ENCODE data around the gene NAA11. TPM values are rescaled to one million over a fixed set of nuclear protein-coding genes. Genes with fewer than 3 reads are reported as not detected.

The NAA11 gene
- not detected for polyA plus RNA-seq (ENCODE audit: insufficient read length)
- long read RNA-seq, donor 1 = 0 reads
- long read RNA-seq, donor 2 = 0 reads
- long read RNA-seq, donor 3 = 0 reads
- long read RNA-seq, donor 4 = 0 reads
- long read RNA-seq, donor 5 = 0 reads
- long read RNA-seq, donor 6 = 0 reads
- long read RNA-seq, donor 7 = 0 reads
- long read RNA-seq, donor 8 = 0 reads

DNA sequence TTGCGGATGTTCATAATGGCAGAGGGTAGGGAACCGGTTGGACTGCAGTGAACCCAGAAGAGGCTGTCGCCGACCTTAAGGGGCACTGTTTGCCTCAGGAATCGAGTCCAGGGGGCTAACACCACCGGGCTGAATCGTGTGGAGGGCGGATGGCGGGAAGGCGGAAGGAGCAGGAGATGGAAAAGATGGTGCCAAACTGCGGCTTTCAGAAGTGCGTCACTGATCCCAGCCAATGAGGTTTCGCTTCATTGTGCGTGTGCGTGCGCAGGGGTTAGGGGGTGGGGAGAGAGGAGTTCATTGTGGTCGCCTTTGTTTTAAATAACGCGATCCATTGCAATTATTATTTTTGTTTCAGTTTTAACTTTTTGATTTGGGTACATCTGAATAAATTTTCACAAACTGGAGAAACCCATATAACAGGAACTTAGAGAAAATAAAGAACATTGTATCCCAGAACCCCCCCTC lies at the start of gene NAA11:
Gene NAA11 (minus strand): TSS at position 198 of the 465 bp plus-strand sequence. CDS start 184 bp downstream, at position 14.
- DNase-seq = no peak

GRCh38 chr4:79370026-79370425 lies 44.2 kb upstream of the NAA11 start:
- DNase-seq = no peak

- DNase-seq = no peak
Measured at GRCh38 chr4:79367096-79367495, 41.2 kb upstream of the NAA11 start.

DNA sequence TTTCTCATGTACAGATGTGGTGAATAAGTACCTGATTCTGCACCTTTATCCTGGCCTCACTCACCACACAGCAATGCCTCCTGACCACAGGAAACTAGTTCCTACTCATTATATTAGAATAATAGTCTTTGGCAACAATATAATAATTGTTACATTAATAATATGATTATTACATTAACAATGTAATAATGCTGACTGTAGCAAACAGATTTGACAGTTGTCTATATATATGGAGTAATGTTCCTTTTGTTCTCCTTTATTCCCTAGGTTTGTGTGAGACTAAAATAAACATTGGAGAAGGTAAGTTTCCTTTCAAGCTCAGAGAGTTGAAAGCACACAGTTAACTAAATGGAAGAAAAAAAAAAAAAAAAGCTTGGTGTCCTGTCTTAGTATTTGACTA lies 40.6 kb upstream of the NAA11 start:
- DNase-seq = no peak

DNA sequence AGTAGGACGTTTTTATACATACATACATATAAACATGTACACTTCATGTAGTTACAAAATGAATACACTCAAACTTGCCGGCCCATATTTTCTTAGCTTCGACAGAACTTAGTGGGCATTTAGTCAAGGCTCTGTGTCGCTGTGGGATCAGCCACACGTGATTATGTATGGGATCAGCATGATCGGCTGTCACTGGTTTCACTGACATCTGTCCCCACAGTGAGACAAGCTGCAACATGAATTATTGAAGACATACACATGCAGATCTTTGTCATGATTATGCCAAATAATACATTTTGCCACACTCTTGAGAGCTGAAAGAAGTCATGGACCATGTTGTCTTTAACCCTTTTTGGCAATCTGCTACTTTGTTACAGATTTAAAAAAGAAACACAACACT lies 38.2 kb upstream of the NAA11 start:
- no peak for DNase-seq

DNA sequence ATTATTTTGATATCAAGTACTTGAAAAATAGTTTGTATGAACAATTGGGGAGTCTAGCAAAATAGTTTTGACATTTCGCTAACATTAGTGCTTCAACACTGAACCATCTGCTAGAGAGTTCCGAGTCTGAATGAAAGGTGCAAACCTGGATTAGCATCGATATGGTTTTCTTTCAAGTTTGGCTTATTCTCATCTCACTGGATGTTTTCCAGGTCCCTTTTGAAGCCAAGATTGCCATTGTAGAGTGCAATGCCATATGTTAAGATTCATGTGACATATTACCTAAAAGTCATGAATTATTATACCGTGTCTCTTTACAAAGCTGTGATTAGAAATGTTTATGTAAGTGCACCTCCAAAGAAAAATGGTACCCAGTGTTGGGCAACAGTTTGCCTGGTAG lies 36.8 kb upstream of the NAA11 start:
- no peak for DNase-seq

- DNase-seq = no peak
Measured at GRCh38 chr4:79360006-79360405, 34.1 kb upstream of the NAA11 start.

GRCh38 chr4:79358438-79358837 lies 32.6 kb upstream of the NAA11 start:
- no peak for DNase-seq

DNA sequence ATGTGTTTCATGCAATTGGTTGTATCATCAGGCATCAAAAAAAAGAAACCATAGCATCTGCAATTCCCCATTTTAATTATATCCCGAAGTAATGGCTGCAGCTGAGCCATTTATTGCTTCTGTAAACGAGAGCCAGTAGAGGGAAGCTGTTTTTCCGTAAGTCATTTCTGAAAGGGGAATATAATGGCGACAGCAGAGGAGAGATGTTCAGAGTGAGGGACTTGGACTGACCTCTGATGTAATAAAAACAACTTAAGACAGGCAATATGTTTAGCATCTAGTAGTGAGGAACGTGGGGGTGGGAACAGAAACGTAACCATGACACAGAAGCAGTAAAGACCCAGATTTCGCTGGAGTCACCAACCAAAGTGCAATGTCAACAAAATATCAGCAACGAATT lies 31.5 kb upstream of the NAA11 start:
- no peak for DNase-seq

DNA sequence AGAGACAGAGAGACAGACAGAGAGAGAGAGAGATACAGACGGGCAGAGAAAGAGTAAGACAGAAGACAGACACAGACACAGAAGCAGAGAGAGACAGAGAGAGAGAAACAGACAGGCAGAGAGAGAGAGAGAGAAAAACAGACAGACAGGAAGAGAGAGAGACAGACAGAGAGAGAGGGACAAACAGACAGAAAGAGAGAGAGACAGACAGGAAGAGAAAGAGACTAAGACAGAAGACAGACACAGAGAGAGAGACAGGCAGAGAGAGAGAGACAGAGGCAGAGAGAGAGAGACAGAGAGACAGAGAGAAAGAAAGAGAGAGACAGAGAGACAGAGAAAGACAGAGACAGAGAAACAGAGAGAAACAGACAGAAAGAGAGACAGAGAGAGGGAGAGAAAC lies 27.2 kb upstream of the NAA11 start:
- no peak for DNase-seq

DNA sequence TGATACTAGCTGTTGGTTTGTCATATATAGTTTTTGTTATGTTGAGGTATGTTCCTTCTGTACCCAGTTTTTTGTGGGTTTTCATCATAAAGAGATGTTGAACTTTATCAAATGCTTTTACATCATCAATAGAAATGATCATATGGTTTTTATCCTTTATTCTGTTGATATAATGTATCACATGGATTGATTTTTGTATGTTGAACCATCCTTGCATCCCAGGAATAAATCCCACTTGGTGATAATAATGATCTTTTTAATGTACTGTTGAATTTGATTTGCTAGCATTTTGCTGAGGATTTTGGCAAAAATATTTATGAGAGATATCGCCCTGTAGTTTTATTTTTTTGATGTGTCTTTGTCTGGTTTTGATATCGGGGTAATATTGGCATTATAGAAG lies 22.5 kb upstream of the NAA11 start:
- no peak for DNase-seq

GRCh38 chr4:79341893-79342653 lies 16.2 kb upstream of the NAA11 start:
- no peak for DNase-seq

DNA sequence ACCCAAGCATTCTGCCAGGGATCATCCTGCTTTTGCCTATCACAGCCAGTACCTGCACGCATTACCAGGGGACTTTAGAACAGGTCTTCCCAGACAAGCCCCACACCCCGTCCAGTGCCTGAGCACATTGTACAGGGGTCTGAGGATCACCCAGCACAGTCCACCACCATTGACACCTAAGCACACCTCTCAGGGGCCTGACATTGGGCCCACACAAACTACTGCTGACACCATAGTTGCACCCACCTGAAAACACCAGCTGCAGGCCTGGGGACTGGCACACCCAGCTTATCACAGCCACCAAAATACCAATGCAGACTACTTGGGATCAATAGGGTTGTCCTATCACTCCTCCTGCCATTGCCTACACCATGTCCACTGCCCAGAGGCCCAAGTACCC lies 14.7 kb upstream of the NAA11 start:
- DNase-seq = no peak

DNA sequence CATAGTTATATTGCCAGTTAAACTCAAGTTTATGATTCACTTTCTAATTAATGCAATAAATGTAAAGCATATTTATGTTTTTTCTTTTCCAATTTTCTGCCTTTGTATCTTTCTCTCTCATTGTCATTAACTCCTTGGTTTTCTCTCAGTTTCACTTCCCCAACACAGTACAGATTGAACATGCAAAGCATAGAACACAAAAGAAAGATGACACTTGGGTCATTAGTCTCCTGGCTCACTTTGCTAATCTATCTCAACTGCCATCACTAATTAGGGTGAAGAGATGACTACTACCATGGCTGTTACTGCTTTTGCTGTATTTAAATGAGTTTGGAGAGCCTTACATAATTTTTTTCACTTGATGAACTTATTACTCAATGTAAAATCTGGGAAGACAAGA lies 12.3 kb upstream of the NAA11 start:
- no peak for DNase-seq

- DNase-seq = no peak
Measured at GRCh38 chr4:79334783-79335182, 8.9 kb upstream of the NAA11 start.

DNA sequence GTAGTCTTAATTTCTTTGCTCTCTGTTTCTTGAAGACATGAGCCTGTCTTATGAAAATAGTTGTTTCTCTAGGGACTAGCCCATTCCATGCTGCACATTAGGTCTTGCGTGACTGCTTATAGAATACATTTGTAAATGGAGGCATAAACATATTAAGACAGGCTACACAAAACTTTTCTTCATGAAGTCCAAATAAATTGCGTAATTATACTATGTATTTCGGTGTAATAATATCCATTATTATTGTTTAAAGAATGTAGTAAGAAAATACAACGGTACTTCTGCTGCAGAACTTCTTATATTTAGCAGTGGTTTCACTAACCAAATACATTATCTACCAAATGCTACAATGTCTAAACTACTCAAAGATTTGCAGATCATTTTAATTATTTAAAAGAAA lies 8.5 kb upstream of the NAA11 start:
- no peak for DNase-seq

- no peak for DNase-seq
Measured at GRCh38 chr4:79331126-79331876, 5.4 kb upstream of the NAA11 start.

GRCh38 chr4:79330720-79331119 lies 4.9 kb upstream of the NAA11 start:
- no peak for DNase-seq

DNA sequence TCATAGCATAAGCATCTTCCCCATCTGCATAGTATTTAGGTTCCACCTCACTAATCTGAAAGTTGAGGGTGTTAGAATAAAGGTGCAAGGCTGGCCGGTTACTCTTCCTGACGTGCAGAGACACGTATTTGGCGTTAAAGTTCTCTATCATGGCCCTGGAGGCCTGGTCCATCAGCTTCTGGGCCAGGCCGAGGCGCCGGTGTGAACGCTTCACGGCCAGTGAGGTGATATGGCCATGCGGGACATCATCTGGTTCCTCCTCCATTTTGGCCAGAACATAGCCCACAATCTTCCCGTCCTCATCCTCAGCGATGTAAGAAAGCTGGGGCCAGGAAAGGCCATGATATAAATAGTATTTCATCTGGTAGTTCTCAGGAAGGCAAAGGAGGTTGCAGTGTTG lies 425 bp downstream of the NAA11 start:
- DNase-seq = no peak

- no peak for DNase-seq
Measured at GRCh38 chr4:79319975-79320374, 5.9 kb downstream of the NAA11 start.

DNA sequence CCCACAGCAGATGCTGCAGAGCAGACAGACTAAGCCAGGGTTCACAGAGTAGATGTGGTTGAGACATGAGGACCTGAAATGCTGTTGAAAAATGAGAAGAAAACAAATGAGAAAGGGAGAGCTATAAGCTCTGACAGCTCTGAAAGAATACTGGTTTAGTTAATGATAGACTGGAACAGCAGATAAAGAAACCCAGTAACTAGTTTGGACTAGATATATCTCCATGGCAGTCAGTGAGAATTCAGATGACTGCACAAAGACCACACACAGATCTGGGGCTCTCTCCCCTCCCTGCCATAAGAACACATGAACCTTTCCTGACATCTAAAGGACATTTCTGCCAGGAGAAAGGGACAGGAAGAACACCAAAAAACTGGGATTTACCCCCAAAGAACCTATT lies 8.2 kb downstream of the NAA11 start:
- no peak for DNase-seq

DNA sequence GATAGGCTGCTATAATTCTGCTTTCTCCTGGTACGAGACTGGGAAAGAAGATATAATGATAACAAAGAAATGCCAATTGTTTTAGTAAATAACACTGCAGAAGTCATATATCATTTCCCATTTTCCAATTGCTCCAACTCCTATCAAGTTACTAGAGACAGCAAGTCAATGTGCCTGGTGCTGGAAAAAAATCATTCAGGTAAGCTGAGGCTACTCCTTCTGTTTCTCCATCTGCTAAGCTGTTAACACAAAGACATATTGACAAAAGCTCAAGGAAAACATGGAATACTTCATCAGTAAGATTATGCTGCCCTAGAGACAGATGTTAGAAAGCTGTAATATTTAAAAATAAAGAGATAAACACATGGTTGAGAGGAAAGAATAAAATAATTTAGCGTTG lies 10.0 kb downstream of the NAA11 start:
- no peak for DNase-seq

- DNase-seq = no peak
Measured at GRCh38 chr4:79311279-79311678, 14.6 kb downstream of the NAA11 start.

All from left kidney (tissue), 8 donors.